ENCODE data around the gene PWWP3B. TPM values are rescaled to one million over a fixed set of nuclear protein-coding genes. Genes with fewer than 3 reads are reported as not detected.

PWWP3B gene
- total and polyA plus RNA-seq, 2 of the 13 experiments (the other 11 are each of a cell fraction or from before 2014, with no cell fraction given) = 0.04 TPM; not detected in 1

- H3K27me3 ChIP-seq (ENCODE audit: control insufficient read depth in 1 of 2, insufficient read depth in 2 of 2, low read length in 2 of 2) = no peaks in the 10 kb centered on the region
- 41% methylated on average over 22 of the region's 22 CpGs for WGBS (ENCODE audit: low lambda C conversion rate)
- H3K9me3 ChIP-seq (ENCODE audit: low read length) = no peaks in the 10 kb centered on the region
- no peak for DNase-seq (ENCODE audit: low spot score)
- no peak overlapping the region for H3K9ac ChIP-seq (ENCODE audit: insufficient read depth, low read depth, low read length)
- H3K4me3 ChIP-seq (replicated peaks in 1 of 3; ENCODE audit: insufficient read depth in 1 of 3, low read depth in 2 of 3, low read length in 3 of 3) = no peak overlapping the region
- no peak overlapping the region for H3K4me2 ChIP-seq (ENCODE audit: low read depth, low read length)
- no peaks in the 10 kb centered on the region for H3K4me1 ChIP-seq (ENCODE audit: insufficient read depth, low read length)
- no peak overlapping the region for H2AFZ ChIP-seq (ENCODE audit: low read length)
- ATAC-seq = no peak
- intact Hi-C loops (cut with micrococcal nuclease; ENCODE audit: unreplicated experiment) = no loop called here
- ChIA-PET CTCF (ENCODE audit: low intra/inter-chr PET ratio, low total read pairs) (no interaction called here), POLR2A (no interaction called here)
- no peak for FAIRE-seq
- no peak for TF ChIP-seq SMARCC2 (IDR thresholded peaks at IDR 0.05)
- TF ChIP-seq ARID2 (CRISPR knock-in tag; IDR thresholded peaks at IDR 0.05; ENCODE audit: borderline replicate concordance) = no peak
- TF ChIP-seq NFE2L2 (IDR thresholded peaks at IDR 0.05; ENCODE audit: low read length) = no peak
- no peak for TF ChIP-seq SYNCRIP (IDR thresholded peaks at IDR 0.05; ENCODE audit: insufficient read depth, low read depth, low read length)
- no peak for TF ChIP-seq HOXA3 (CRISPR knock-in tag; IDR thresholded peaks at IDR 0.05)
- no peak for TF ChIP-seq ZNF101 (CRISPR knock-in tag; IDR thresholded peaks at IDR 0.05; ENCODE audit: borderline replicate concordance, low read depth)
- TF ChIP-seq MYNN (CRISPR knock-in tag; IDR thresholded peaks at IDR 0.05; ENCODE audit: low read depth) = no peak
- BruUV-seq (replicated peaks) = no TSS peak
- no peaks in the 10 kb centered on the region for H3K36me3 ChIP-seq (replicated peaks in 1 of 2; ENCODE audit: control insufficient read depth in 1 of 2, insufficient read depth in 2 of 2, low read length in 2 of 2)
- in situ Hi-C loops (cut with HindIII; ENCODE audit: extremely low pct_ligation_motif_present, low pct_unique_long_range_greater_than_20kb) = loop anchor here (10.0 kb wide), 1 partner anchor 217 kb away; no protein-coding TSS in a partner anchor
- H4K20me1 ChIP-seq (ENCODE audit: insufficient read depth, low read length) = no peaks in the 10 kb centered on the region
- no peak overlapping the region for H3K27ac ChIP-seq (ENCODE audit: extremely low read length, insufficient read depth, low read length)
- H3K79me2 ChIP-seq (ENCODE audit: insufficient read depth, low read length) = no peaks in the 10 kb centered on the region
These were observed 9.2 kb downstream of the PWWP3B start for GRCh38 chrX:106177106-106177981.

GRCh38 chrX:106177982-106178321, 9.8 kb downstream of the PWWP3B start:
- no peaks in the 10 kb centered on the region for H3K4me1 ChIP-seq (ENCODE audit: insufficient read depth, low read length)
- in situ Hi-C loops (cut with HindIII; ENCODE audit: extremely low pct_ligation_motif_present, low pct_unique_long_range_greater_than_20kb) = loop anchor here (10.0 kb wide), 1 partner anchor 217 kb away; no protein-coding TSS in a partner anchor
- BruUV-seq (replicated peaks) = no TSS peak
- no peak for ATAC-seq
- no peak overlapping the region for H3K9ac ChIP-seq (ENCODE audit: insufficient read depth, low read depth, low read length)
- FAIRE-seq = no peak
- no peak for DNase-seq (ENCODE audit: low spot score)
- H3K4me3 ChIP-seq (replicated peaks in 1 of 3; ENCODE audit: insufficient read depth in 1 of 3, low read depth in 2 of 3, low read length in 3 of 3) = no peak overlapping the region
- intact Hi-C loops (cut with micrococcal nuclease; ENCODE audit: unreplicated experiment) = no loop called here
- CTCF ChIA-PET (ENCODE audit: low intra/inter-chr PET ratio, low total read pairs) = no interaction called here
- TF ChIP-seq CBX5 (CRISPR knock-in tag; IDR thresholded peaks at IDR 0.05; ENCODE audit: borderline replicate concordance) (no peak), ZNF282 (IDR thresholded peaks at IDR 0.05; ENCODE audit: partially characterized antibody) (no peak), ZNF441 (CRISPR knock-in tag; IDR thresholded peaks at IDR 0.05; ENCODE audit: borderline replicate concordance) (no peak), ARNT2 (CRISPR knock-in tag; IDR thresholded peaks at IDR 0.05; ENCODE audit: low read depth) (no peak), E2F1 (CRISPR knock-in tag; IDR thresholded peaks at IDR 0.05) (no peak), CREB3 (CRISPR knock-in tag; IDR thresholded peaks at IDR 0.05) (no peak)
- TF ChIP-seq, protein P1, sequence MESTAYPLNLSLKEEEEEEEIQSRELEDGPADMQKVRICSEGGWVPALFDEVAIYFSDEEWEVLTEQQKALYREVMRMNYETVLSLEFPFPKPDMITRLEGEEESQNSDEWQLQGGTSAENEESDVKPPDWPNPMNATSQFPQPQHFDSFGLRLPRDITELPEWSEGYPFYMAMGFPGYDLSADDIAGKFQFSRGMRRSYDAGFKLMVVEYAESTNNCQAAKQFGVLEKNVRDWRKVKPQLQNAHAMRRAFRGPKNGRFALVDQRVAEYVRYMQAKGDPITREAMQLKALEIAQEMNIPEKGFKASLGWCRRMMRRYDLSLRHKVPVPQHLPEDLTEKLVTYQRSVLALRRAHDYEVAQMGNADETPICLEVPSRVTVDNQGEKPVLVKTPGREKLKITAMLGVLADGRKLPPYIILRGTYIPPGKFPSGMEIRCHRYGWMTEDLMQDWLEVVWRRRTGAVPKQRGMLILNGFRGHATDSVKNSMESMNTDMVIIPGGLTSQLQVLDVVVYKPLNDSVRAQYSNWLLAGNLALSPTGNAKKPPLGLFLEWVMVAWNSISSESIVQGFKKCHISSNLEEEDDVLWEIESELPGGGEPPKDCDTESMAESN (CRISPR knock-in tag; conservative IDR thresholded peaks at IDR 0.05) = no peak
- H3K27ac ChIP-seq (ENCODE audit: extremely low read length, insufficient read depth, low read length) = no peak overlapping the region
- H3K79me2 ChIP-seq (ENCODE audit: insufficient read depth, low read length) = no peaks in the 10 kb centered on the region
- H4K20me1 ChIP-seq (ENCODE audit: insufficient read depth, low read length) = no peaks in the 10 kb centered on the region
- no peaks in the 10 kb centered on the region for H3K9me3 ChIP-seq (ENCODE audit: low read length)
- no peaks in the 10 kb centered on the region for H3K36me3 ChIP-seq (replicated peaks in 1 of 2; ENCODE audit: control insufficient read depth in 1 of 2, insufficient read depth in 2 of 2, low read length in 2 of 2)
- POLR2A ChIA-PET = no interaction called here
- H3K4me2 ChIP-seq (ENCODE audit: low read depth, low read length) = no peak overlapping the region
- WGBS (ENCODE audit: low lambda C conversion rate) = 10% methylated on average over 4 of the region's 4 CpGs
- no peak overlapping the region for H2AFZ ChIP-seq (ENCODE audit: low read length)
- no peaks in the 10 kb centered on the region for H3K27me3 ChIP-seq (ENCODE audit: control insufficient read depth in 1 of 2, insufficient read depth in 2 of 2, low read length in 2 of 2)

Data from HepG2 (cell line).